Ovary (tissue), 3 donors: ENCODE measurements around the gene TENT4B.

Source experiments
- CTCF ChIP-seq, 3 donors: fragments of 450-650 bp in 2 of 3; fragments of 200-600 bp in 1 of 3; IDR thresholded peaks; one replicate each; pipeline versions ENCODE4 v1.5.1 to v1.8.0; 2016 to 2022; ENCODE audit warnings: antibody characterized with exemption in 3 of 3, mild to moderate bottlenecking in 1 of 3
- EP300 ChIP-seq: sonication (generic); formaldehyde crosslinking; IDR thresholded peaks from one replicate; pipeline ENCODE4 v1.6.1; 2017; ENCODE audit warnings: antibody characterized with exemption
- donor health status: DM: no; HTN: no; CAD: no.

GRCh38 chr16:50255538-50255937 lies 102.4 kb downstream of the TENT4B start:
- no peak for TF ChIP-seq CTCF (IDR thresholded peaks at IDR 0.05)
- no peak for TF ChIP-seq EP300
